ENCODE measurements around the gene GCNT3.
"Not testable (repeated sequence)": the region's sequence is repeated elsewhere in the genome, so short reads cannot be mapped to it uniquely, and the experiment has no call there.

GCNT3 gene

GRCh38 chr15:59616379-59616778, 4.8 kb downstream of the GCNT3 start:
- 93% methylated on average over 3 of the region's 3 CpGs for WGBS (ENCODE audit: insufficient coverage)
- no peak for DNase-seq
- no peak overlapping the region for H3K4me3 ChIP-seq (ENCODE audit: control insufficient read depth in 1 of 7, extremely low read depth in 1 of 7, insufficient read depth in 4 of 7, low read depth in 2 of 7, low read length in 6 of 7)
- CTCF ChIA-PET = interaction anchor here (1.3 kb wide), 3 partner anchors 9 to 23 kb away, joined by 3 to 5 read pairs (median 3); no protein-coding TSS in a partner anchor
- no peaks in the 10 kb centered on the region for H3K36me3 ChIP-seq (ENCODE audit: control insufficient read depth in 4 of 4, insufficient read depth in 4 of 4, low read length in 3 of 4)
- peaks cover 0 to 5% (median 0%) of the 10 kb centered on the region in 4 experiments for H3K4me1 ChIP-seq (ENCODE audit: control extremely low read depth in 1 of 4, control insufficient read depth in 4 of 4, insufficient read depth in 4 of 4, low read length in 3 of 4)
- POLR2A ChIA-PET = no interaction called here
- peaks cover 0 to 44% (median 17%) of the 10 kb centered on the region in 5 experiments for H3K27me3 ChIP-seq (replicated peaks in 2 of 5; ENCODE audit: control insufficient read depth in 4 of 5, insufficient read depth in 5 of 5, low read length in 4 of 5)
- no peaks in the 10 kb centered on the region for H3K9me3 ChIP-seq (ENCODE audit: control extremely low read depth in 1 of 5, control insufficient read depth in 4 of 5, insufficient read depth in 2 of 5, low read depth in 1 of 5, low read length in 4 of 5)
- no peak overlapping the region for H3K27ac ChIP-seq (ENCODE audit: insufficient read depth in 1 of 2, low read depth in 1 of 2, low read length in 2 of 2, poor library complexity in 1 of 2, severe bottlenecking in 2 of 2)

- Histone ChIP-seq H3K9me3 (ENCODE audit: control extremely low read depth in 1 of 5, control insufficient read depth in 4 of 5, insufficient read depth in 2 of 5, low read depth in 1 of 5, low read length in 4 of 5) (no peaks in the 10 kb centered on the region), H3K4me3 (ENCODE audit: control insufficient read depth in 1 of 7, extremely low read depth in 1 of 7, insufficient read depth in 4 of 7, low read depth in 2 of 7, low read length in 6 of 7) (no peak overlapping the region), H3K4me1 (ENCODE audit: control extremely low read depth in 1 of 4, control insufficient read depth in 4 of 4, insufficient read depth in 4 of 4, low read length in 3 of 4) (peaks cover 0 to 5% (median 0%) of the 10 kb centered on the region in 4 experiments), H3K27ac (ENCODE audit: insufficient read depth in 1 of 2, low read depth in 1 of 2, low read length in 2 of 2, poor library complexity in 1 of 2, severe bottlenecking in 2 of 2) (no peak overlapping the region), H3K36me3 (ENCODE audit: control insufficient read depth in 4 of 4, insufficient read depth in 4 of 4, low read length in 3 of 4) (no peaks in the 10 kb centered on the region), H3K27me3 (replicated peaks in 2 of 5; ENCODE audit: control insufficient read depth in 4 of 5, insufficient read depth in 5 of 5, low read length in 4 of 5) (peaks cover 0 to 34% (median 17%) of the 10 kb centered on the region in 5 experiments)
- CTCF ChIA-PET = no interaction called here
- POLR2A ChIA-PET = no interaction called here
- WGBS (ENCODE audit: insufficient coverage) = 74% methylated on average over 4 of the region's 4 CpGs
- DNase-seq = no peak
Measured at GRCh38 chr15:59618406-59618805, 6.8 kb downstream of the GCNT3 start.

- Histone ChIP-seq H3K27me3 (replicated peaks in 2 of 5; ENCODE audit: control insufficient read depth in 4 of 5, insufficient read depth in 5 of 5, low read length in 4 of 5) (peaks cover 0 to 23% (median 13%) of the 10 kb centered on the region in 5 experiments), H3K27ac (ENCODE audit: insufficient read depth in 1 of 2, low read depth in 1 of 2, low read length in 2 of 2, poor library complexity in 1 of 2, severe bottlenecking in 2 of 2) (no peak overlapping the region), H3K4me1 (ENCODE audit: control extremely low read depth in 1 of 4, control insufficient read depth in 4 of 4, insufficient read depth in 4 of 4, low read length in 3 of 4) (no peaks in the 10 kb centered on the region), H3K9me3 (ENCODE audit: control extremely low read depth in 1 of 5, control insufficient read depth in 4 of 5, insufficient read depth in 2 of 5, low read depth in 1 of 5, low read length in 4 of 5) (no peaks in the 10 kb centered on the region), H3K4me3 (ENCODE audit: control insufficient read depth in 1 of 7, extremely low read depth in 1 of 7, insufficient read depth in 4 of 7, low read depth in 2 of 7, low read length in 6 of 7) (no peak overlapping the region), H3K36me3 (ENCODE audit: control insufficient read depth in 4 of 4, insufficient read depth in 4 of 4, low read length in 3 of 4) (no peaks in the 10 kb centered on the region)
- peak; percentile 62 to 64 (median 62) for DNase-seq
- POLR2A ChIA-PET = no interaction called here
- CTCF ChIA-PET = interaction anchor here (0.7 to 2.4 kb wide), 3 partner anchors 80 to 98 kb away, joined by 3 to 11 read pairs (median 3); no protein-coding TSS in a partner anchor
- 8% methylated on average over 4 of the region's 6 CpGs for WGBS (ENCODE audit: insufficient coverage)
Measured at GRCh38 chr15:59622289-59622688, 10.7 kb downstream of the GCNT3 start.

- no peaks in the 10 kb centered on the region for H3K9me3 ChIP-seq (ENCODE audit: control extremely low read depth in 1 of 5, control insufficient read depth in 4 of 5, insufficient read depth in 2 of 5, low read depth in 1 of 5, low read length in 4 of 5)
- ChIA-PET POLR2A (no interaction called here), CTCF (interaction anchor here (1.2 to 3.3 kb wide), 2 partner anchors 13 to 100 kb away, joined by 3 to 15 read pairs; no protein-coding TSS in a partner anchor)
- H3K36me3 ChIP-seq (ENCODE audit: control insufficient read depth in 4 of 4, insufficient read depth in 4 of 4, low read length in 3 of 4) = no peaks in the 10 kb centered on the region
- DNase-seq = no peak
- H3K27ac ChIP-seq (ENCODE audit: insufficient read depth in 1 of 2, low read depth in 1 of 2, low read length in 2 of 2, poor library complexity in 1 of 2, severe bottlenecking in 2 of 2) = no peak overlapping the region
- H3K4me1 ChIP-seq (ENCODE audit: control extremely low read depth in 1 of 4, control insufficient read depth in 4 of 4, insufficient read depth in 4 of 4, low read length in 3 of 4) = no peaks in the 10 kb centered on the region
- H3K27me3 ChIP-seq (replicated peaks in 2 of 5; ENCODE audit: control insufficient read depth in 4 of 5, insufficient read depth in 5 of 5, low read length in 4 of 5) = no peaks in the 10 kb centered on the region
- 92% methylated on average over 4 of the region's 4 CpGs for WGBS (ENCODE audit: insufficient coverage)
- no peak overlapping the region for H3K4me3 ChIP-seq (ENCODE audit: control insufficient read depth in 1 of 7, extremely low read depth in 1 of 7, insufficient read depth in 4 of 7, low read depth in 2 of 7, low read length in 6 of 7)
Measured at GRCh38 chr15:59632714-59633113, 21.1 kb downstream of the GCNT3 start.

- no peaks in the 10 kb centered on the region for H3K4me1 ChIP-seq (ENCODE audit: control extremely low read depth in 1 of 4, control insufficient read depth in 4 of 4, insufficient read depth in 4 of 4, low read length in 3 of 4)
- CTCF ChIA-PET = no interaction called here
- H3K27ac ChIP-seq (ENCODE audit: insufficient read depth in 1 of 2, low read depth in 1 of 2, low read length in 2 of 2, poor library complexity in 1 of 2, severe bottlenecking in 2 of 2) = no peak overlapping the region
- no peaks in the 10 kb centered on the region for H3K27me3 ChIP-seq (replicated peaks in 2 of 5; ENCODE audit: control insufficient read depth in 4 of 5, insufficient read depth in 5 of 5, low read length in 4 of 5)
- no peaks in the 10 kb centered on the region for H3K9me3 ChIP-seq (ENCODE audit: control extremely low read depth in 1 of 5, control insufficient read depth in 4 of 5, insufficient read depth in 2 of 5, low read depth in 1 of 5, low read length in 4 of 5)
- H3K4me3 ChIP-seq (ENCODE audit: control insufficient read depth in 1 of 7, extremely low read depth in 1 of 7, insufficient read depth in 4 of 7, low read depth in 2 of 7, low read length in 6 of 7) = no peak overlapping the region
- POLR2A ChIA-PET = no interaction called here
- 67% methylated on average over 1 of the region's 3 CpGs for WGBS (ENCODE audit: insufficient coverage)
- H3K36me3 ChIP-seq (ENCODE audit: control insufficient read depth in 4 of 4, insufficient read depth in 4 of 4, low read length in 3 of 4) = peaks cover 0 to 24% (median 13%) of the 10 kb centered on the region in 4 experiments
- no peak for DNase-seq
Measured at GRCh38 chr15:59636184-59636583, 24.6 kb downstream of the GCNT3 start.

- H3K9me3 ChIP-seq (ENCODE audit: control extremely low read depth in 1 of 5, control insufficient read depth in 4 of 5, insufficient read depth in 2 of 5, low read depth in 1 of 5, low read length in 4 of 5); H3K4me1 ChIP-seq (ENCODE audit: control extremely low read depth in 1 of 4, control insufficient read depth in 4 of 4, insufficient read depth in 4 of 4, low read length in 3 of 4); H3K27me3 ChIP-seq (replicated peaks in 2 of 5; ENCODE audit: control insufficient read depth in 4 of 5, insufficient read depth in 5 of 5, low read length in 4 of 5); H3K4me3 ChIP-seq (ENCODE audit: control insufficient read depth in 1 of 7, extremely low read depth in 1 of 7, insufficient read depth in 4 of 7, low read depth in 2 of 7, low read length in 6 of 7); H3K27ac ChIP-seq (ENCODE audit: insufficient read depth in 1 of 2, low read depth in 1 of 2, low read length in 2 of 2, poor library complexity in 1 of 2, severe bottlenecking in 2 of 2); POLR2A ChIA-PET: not testable (repeated sequence)
- CTCF ChIA-PET = interaction anchor here (0.6 to 1.4 kb wide), 4 partner anchors 105 to 594 kb away, joined by 3 to 7 read pairs (median 4); no protein-coding TSS in a partner anchor
- 80% methylated on average over 1 of the region's 2 CpGs for WGBS (ENCODE audit: insufficient coverage)
- DNase-seq = peak in 1 of 3 donors; percentile 17
- peaks cover 3 to 29% (median 19%) of the 10 kb centered on the region in 4 experiments for H3K36me3 ChIP-seq (ENCODE audit: control insufficient read depth in 4 of 4, insufficient read depth in 4 of 4, low read length in 3 of 4)
Measured at GRCh38 chr15:59637507-59637906, 25.9 kb downstream of the GCNT3 start.

- POLR2A ChIA-PET = no interaction called here
- CTCF ChIA-PET = interaction anchor here (1.0 to 3.3 kb wide), 7 partner anchors 9 to 118 kb away, joined by 3 to 22 read pairs (median 4); no protein-coding TSS in a partner anchor
- Histone ChIP-seq H3K9me3 (ENCODE audit: control extremely low read depth in 1 of 5, control insufficient read depth in 4 of 5, insufficient read depth in 2 of 5, low read depth in 1 of 5, low read length in 4 of 5) (no peaks in the 10 kb centered on the region), H3K36me3 (ENCODE audit: control insufficient read depth in 4 of 4, insufficient read depth in 4 of 4, low read length in 3 of 4) (peaks cover 11 to 59% (median 34%) of the 10 kb centered on the region in 4 experiments), H3K4me1 (ENCODE audit: control extremely low read depth in 1 of 4, control insufficient read depth in 4 of 4, insufficient read depth in 4 of 4, low read length in 3 of 4) (no peaks in the 10 kb centered on the region), H3K27me3 (replicated peaks in 2 of 5; ENCODE audit: control insufficient read depth in 4 of 5, insufficient read depth in 5 of 5, low read length in 4 of 5) (no peaks in the 10 kb centered on the region), H3K27ac (ENCODE audit: insufficient read depth in 1 of 2, low read depth in 1 of 2, low read length in 2 of 2, poor library complexity in 1 of 2, severe bottlenecking in 2 of 2) (no peak overlapping the region), H3K4me3 (ENCODE audit: control insufficient read depth in 1 of 7, extremely low read depth in 1 of 7, insufficient read depth in 4 of 7, low read depth in 2 of 7, low read length in 6 of 7) (no peak overlapping the region)
- peak in 2 of 3 donors; percentile 13 to 23 for DNase-seq
- WGBS (ENCODE audit: insufficient coverage) = no CpG with 5 or more reads among the region's 2 CpGs
Measured at GRCh38 chr15:59642351-59642750, 30.8 kb downstream of the GCNT3 start.

All from common myeloid progenitor, CD34-positive (primary cell).